HG03060 (cell line): Measurements from ENCODE around the gene PINLYP.
"Not testable (repeated sequence)": the region's sequence is repeated elsewhere in the genome, so short reads cannot be mapped to it uniquely, and the experiment has no call there.

ENCODE experiments used
- ATAC-seq: cut with Tn5 transposase; IDR thresholded peaks from one replicate; pipeline ENCODE4 v1.9.1; 2021; ENCODE audit warnings: low read depth, moderate number of reproducible peaks; ENCODE audit not compliant: unreplicated experiment

PINLYP gene

DNA sequence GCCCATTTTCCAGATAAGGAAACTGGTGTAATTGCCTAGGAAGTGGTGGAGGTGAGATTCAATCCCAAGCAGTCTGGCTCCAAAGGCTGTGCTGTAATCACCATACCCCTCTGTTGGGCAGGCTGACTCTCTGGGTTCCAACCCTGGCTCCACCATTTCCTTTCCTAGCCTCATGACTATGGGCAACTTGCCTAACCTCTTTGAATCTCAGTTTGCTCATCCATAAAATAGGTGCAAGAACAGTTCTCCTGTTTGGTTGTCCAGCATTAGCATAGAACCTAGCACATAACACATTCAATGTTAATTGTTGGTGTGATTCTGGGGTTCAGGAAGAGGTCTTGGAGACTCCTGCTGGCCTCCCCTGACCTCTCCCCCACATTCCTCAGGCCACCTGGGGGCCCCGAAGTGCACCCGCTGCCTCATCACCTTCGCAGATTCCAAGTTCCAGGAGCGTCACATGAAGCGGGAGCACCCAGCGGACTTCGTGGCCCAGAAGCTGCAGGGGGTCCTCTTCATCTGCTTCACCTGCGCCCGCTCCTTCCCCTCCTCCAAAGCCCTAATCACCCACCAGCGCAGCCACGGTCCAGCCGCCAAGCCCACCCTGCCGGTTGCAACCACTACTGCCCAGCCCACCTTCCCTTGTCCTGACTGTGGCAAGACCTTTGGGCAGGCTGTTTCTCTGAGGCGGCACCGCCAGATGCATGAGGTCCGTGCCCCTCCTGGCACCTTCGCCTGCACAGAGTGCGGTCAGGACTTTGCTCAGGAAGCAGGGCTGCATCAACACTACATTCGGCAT lies 23.0 kb downstream of the PINLYP start:
- ATAC-seq, result no peak

DNA sequence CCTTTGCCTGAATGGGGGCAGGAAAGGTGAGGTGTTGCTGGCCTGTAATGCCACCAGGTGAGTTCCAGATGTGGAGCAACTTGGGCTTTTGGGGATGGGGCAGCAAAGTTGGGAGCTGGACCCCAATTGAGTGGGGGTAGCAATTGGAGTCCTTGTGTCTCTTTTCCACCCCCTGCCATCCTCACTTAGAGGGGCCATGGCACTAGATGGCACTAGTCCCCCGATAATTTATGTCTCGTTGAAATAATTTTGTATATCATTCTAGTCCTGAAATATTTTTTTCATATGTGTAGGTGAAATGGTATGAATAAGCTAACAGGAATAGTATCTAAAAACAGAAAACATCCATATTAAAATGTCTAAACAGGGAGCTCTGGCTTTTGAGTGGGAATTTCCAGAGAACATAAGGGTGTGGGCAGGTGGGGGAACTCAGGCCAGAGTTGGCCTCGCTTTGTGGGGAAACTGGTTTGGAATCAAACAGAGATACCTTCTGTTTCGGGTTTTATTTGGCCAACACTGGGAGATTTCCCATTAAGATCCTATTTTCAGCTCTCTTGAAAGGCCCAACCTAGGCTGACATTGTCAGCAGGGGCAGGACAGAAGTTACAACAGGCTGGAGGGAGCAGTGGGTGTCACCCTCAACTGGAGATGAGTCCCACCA lies 24.2 kb downstream of the PINLYP start:
- no peak for ATAC-seq

GRCh38 chr19:43600326-43600725 lies 24.7 kb downstream of the PINLYP start:
- ATAC-seq, result not testable (repeated sequence)

GRCh38 chr19:43605875-43606568 lies 30.4 kb downstream of the PINLYP start:
- ATAC-seq, result no peak

- ATAC-seq, result no peak
Measured at GRCh38 chr19:43606569-43607229, 31.1 kb downstream of the PINLYP start.

- ATAC-seq, result no peak
Measured at GRCh38 chr19:43607238-43608205, 31.9 kb downstream of the PINLYP start.

DNA sequence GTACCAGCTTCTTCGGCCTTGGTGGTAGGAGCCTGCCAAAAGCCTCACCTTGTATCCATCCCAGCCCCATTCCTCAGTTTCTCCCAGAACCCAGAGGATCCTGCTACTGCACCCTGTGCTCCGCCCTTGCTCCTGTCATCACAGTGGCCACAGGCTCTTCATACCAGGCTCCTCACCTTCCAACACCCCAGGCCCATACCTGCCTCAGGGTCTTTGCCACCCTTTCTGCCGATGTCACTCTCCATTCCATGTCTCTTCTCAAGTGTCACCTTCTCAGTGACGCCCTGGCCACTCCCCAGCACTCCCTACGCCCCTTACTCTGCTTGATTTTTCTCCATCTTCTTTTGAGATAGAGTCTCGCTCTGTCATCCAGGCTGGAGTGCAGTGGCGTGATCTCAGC lies 34.3 kb downstream of the PINLYP start:
- no peak for ATAC-seq

- ATAC-seq, result no peak
Measured at GRCh38 chr19:43610493-43610892, 34.9 kb downstream of the PINLYP start.

DNA sequence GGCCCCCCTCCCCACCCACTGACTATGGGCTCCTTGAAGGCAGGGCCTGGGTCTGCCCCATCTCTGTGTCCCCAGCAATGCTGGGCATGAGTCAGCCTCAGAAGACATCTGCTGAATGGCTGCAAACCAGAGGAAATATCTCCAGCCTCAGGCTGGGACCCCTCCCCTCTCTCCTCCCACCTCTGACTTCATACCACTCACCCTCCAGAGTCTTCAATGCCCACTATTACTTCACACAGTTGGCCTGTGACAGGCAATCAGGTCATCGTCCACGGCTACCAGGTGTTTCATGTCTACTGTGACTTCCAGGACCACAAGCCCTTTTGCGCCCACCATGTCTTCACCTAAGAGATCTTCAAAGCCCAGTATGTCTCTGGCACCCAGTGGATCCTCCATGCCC lies 36.2 kb downstream of the PINLYP start, which contains the start of gene SRRM5:
Gene SRRM5, plus strand, starts transcription at position 301 of the 400 bp plus-strand sequence. Its CDS starts 34 bp downstream, at position 335.
- ATAC-seq, result no peak

DNA sequence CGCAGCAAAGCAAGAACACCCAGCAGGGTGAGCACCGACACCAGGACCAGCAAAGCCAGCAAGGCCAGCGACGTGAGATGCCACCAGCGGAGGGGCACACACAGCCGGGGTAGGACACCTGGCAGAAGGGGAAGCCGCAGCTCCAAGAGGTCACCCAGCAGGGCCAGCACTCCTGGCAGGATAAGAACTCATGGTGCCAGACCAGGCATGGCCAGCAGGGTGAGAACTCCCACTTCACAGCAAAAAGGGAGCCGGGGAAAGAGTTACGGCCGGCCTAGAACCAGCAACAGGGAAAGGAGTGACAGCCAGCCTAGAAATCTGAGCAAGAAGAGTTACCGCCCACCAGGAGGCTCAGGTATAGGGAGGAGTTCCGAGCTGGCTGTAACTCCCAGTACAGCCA lies 36.8 kb downstream of the PINLYP start:
- no peak for ATAC-seq

DNA sequence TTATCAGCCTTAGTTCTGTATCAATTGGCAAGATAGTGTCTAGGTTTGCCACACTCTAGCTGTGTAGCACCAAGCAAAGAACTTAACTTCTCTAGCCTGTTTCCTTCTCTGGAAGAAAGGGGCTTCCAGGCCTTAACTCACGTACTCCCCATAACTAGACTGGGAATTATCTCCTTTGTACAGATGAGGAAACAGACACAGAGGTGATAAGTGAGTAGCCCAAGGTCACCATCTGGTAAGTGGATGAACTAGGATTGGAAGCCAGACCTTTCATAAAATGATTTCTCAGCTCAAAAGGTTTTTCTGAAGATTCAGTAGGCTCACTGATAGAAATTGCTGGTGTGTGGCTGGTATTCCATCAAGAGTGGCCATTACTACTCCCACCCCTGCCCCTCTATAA lies 40.7 kb downstream of the PINLYP start:
- no peak for ATAC-seq

DNA sequence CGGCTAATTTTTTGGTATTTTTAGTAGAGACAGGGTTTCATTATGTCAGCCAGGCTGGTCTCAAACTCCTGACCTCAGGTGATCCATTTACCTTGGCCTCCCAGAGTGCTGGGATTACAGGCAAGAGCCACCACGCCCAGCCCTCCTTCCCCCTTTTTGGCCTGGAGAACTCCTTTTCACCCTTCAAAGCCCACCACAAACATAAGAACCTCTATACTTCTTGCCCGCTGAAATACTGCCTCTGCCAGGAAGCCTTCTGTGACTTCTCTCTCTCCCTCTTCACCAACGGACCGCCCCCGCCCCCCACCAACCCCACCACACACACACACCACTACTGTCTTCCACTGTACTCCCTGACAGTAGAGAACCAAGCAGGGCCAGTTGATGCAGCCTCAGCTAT lies 41.4 kb downstream of the PINLYP start:
- no peak for ATAC-seq

GRCh38 chr19:43618921-43619261 lies 43.3 kb downstream of the PINLYP start:
- no peak for ATAC-seq

- peak; percentile 40 for ATAC-seq
Measured at GRCh38 chr19:43619262-43620060, 43.9 kb downstream of the PINLYP start, which contains the start of gene ZNF428. ZNF428 (minus strand) TSS chr19:43619629; CDS start chr19:43614304, 5,325 bp downstream.

- ATAC-seq, result no peak
Measured at GRCh38 chr19:43620061-43621001, 44.7 kb downstream of the PINLYP start.

GRCh38 chr19:43622070-43622469 lies 46.5 kb downstream of the PINLYP start:
- ATAC-seq, result no peak

GRCh38 chr19:43622956-43623355 lies 47.4 kb downstream of the PINLYP start:
- ATAC-seq, result no peak
